CD14-positive monocyte (primary cell): Measurements from ENCODE around the gene STARD8. TPM values are rescaled to one million over a fixed set of nuclear protein-coding genes. Genes with fewer than 3 reads are reported as not detected.

Experiments used
- DNase-seq, 3 donors: peaks; one replicate each; pipeline ENCODE4 v3.0.0-alpha.2; 2011 to 2022
- H2AFZ ChIP-seq: 2 replicates; pipeline ENCODE4 v1.6.0; 2012; ENCODE audit warnings: mild to moderate bottlenecking, low read depth, low read length, inconsistent platforms; ENCODE audit not compliant: insufficient read depth, poor library complexity, severe bottlenecking
- H3K27ac ChIP-seq, 2 donors: 1 replicate in 1 of 2; 2 replicates in 1 of 2; pipeline ENCODE4 v1.5.1; 2012 to 2013; ENCODE audit warnings: low read length in 2 of 2, control low read depth in 1 of 2, inconsistent platforms in 1 of 2, low read depth in 1 of 2, mild to moderate bottlenecking in 1 of 2
- H3K27me3 ChIP-seq, 2 donors: one replicate each; pipeline versions ENCODE4 v1.6.0 to v1.6.1; 2011 to 2013; ENCODE audit warnings: low read length in 2 of 2; ENCODE audit not compliant: control insufficient read depth in 2 of 2, insufficient read depth in 2 of 2
- H3K36me3 ChIP-seq, 2 donors: replicated peaks in 1 of 2; 1 replicate in 1 of 2; 2 replicates in 1 of 2; pipeline versions ENCODE4 v1.5.1 to v1.6.1; 2012 to 2013; ENCODE audit warnings: low read length in 2 of 2, control low read depth in 1 of 2, inconsistent platforms in 1 of 2, mild to moderate bottlenecking in 1 of 2; ENCODE audit not compliant: insufficient read depth in 2 of 2, control insufficient read depth in 1 of 2
- H3K4me1 ChIP-seq, 2 donors: 1 replicate in 1 of 2; 2 replicates in 1 of 2; pipeline versions ENCODE4 v1.5.1 to v1.6.1; 2012 to 2013; ENCODE audit warnings: low read length in 2 of 2, control low read depth in 1 of 2, inconsistent platforms in 1 of 2, mild to moderate bottlenecking in 1 of 2, moderate library complexity in 1 of 2; ENCODE audit not compliant: insufficient read depth in 2 of 2, control insufficient read depth in 1 of 2
- H3K4me2 ChIP-seq: replicated peaks from 2 replicates; pipeline ENCODE3; 2012; ENCODE audit warnings: low read length, moderate library complexity, mild to moderate bottlenecking; ENCODE audit not compliant: poor library complexity, severe bottlenecking; ENCODE audit errors: extremely low read depth
- H3K4me3 ChIP-seq, 3 experiments: fragments of 200-600 bp in 1 of 3; sonication (generic) in 1 of 3; replicated peaks in 1 of 3; 1 replicate in 2 of 3; 2 replicates in 1 of 3; pipeline ENCODE4 v1.5.1; 2011 to 2013; ENCODE audit warnings: low read length in 3 of 3, mild to moderate bottlenecking in 3 of 3, control low read depth in 2 of 3, low read depth in 2 of 3, inconsistent platforms in 1 of 3, moderate library complexity in 1 of 3
- H3K79me2 ChIP-seq: 2 replicates; pipeline ENCODE4 v1.6.0; 2012; ENCODE audit warnings: mild to moderate bottlenecking, control low read depth, inconsistent platforms, low read length, moderate library complexity; ENCODE audit not compliant: insufficient read depth
- H3K9ac ChIP-seq: 2 replicates; pipeline ENCODE4 v1.6.0; 2017; ENCODE audit warnings: low read length, mild to moderate bottlenecking; ENCODE audit not compliant: insufficient read depth, poor library complexity, severe bottlenecking
- H3K9me3 ChIP-seq, 2 donors: replicated peaks in 1 of 2; 1 replicate in 1 of 2; 2 replicates in 1 of 2; pipeline versions ENCODE4 v1.5.1 to v1.6.1; 2012 to 2013; ENCODE audit warnings: low read length in 2 of 2, control low read depth in 1 of 2; ENCODE audit not compliant: control insufficient read depth in 1 of 2, insufficient read depth in 1 of 2
- H4K20me1 ChIP-seq: 2 replicates; pipeline ENCODE4 v1.6.0; 2012; ENCODE audit warnings: mild to moderate bottlenecking, low read length, control low read depth, moderate library complexity; ENCODE audit not compliant: insufficient read depth
- H3K27ac Mint-ChIP-seq, 7 donors: one replicate each; pipeline ENCODE4 v1.8.0; 2020; ENCODE audit warnings: mild to moderate bottlenecking in 7 of 7, mixed read lengths in 7 of 7, moderate library complexity in 6 of 7, inconsistent platforms in 2 of 7
- H3K27me3 Mint-ChIP-seq, 3 donors: one replicate each; pipeline ENCODE4 v1.8.0; 2021 to 2022; ENCODE audit warnings: low read depth in 3 of 3, mild to moderate bottlenecking in 3 of 3, mixed read lengths in 3 of 3, moderate library complexity in 3 of 3, inconsistent platforms in 1 of 3
- H3K36me3 Mint-ChIP-seq, 2 donors: one replicate each; pipeline ENCODE4 v1.8.0; 2020; ENCODE audit warnings: mixed read lengths in 2 of 2, inconsistent platforms in 1 of 2, mild to moderate bottlenecking in 1 of 2
- H3K4me1 Mint-ChIP-seq: one replicate; pipeline ENCODE4 v1.8.0; 2020; ENCODE audit warnings: mild to moderate bottlenecking, mixed read lengths
- H3K4me3 Mint-ChIP-seq, 2 donors: one replicate each; pipeline ENCODE4 v1.8.0; 2020; ENCODE audit warnings: mild to moderate bottlenecking in 2 of 2, mixed read lengths in 2 of 2, moderate library complexity in 1 of 2
- H3K9me3 Mint-ChIP-seq, 7 donors: one replicate each; pipeline ENCODE4 v1.8.0; 2020 to 2022; ENCODE audit warnings: mixed read lengths in 7 of 7, mild to moderate bottlenecking in 6 of 7, moderate library complexity in 6 of 7, inconsistent platforms in 2 of 7
- WGBS: methylation state at CpG from one replicate; pipeline ENCODE4 v1.1.5; 2013; ENCODE audit warnings: missing lambda C conversion rate; ENCODE audit not compliant: insufficient coverage; 5-methylcytosine and 5-hydroxymethylcytosine counted together
- intact Hi-C, 2 donors: fragments of 100-400 bp; cut with micrococcal nuclease; formaldehyde crosslinking; loops; one replicate each; pipeline versions ENCODE4 v1.15.0 to v1.15.1; 2023
- polyA plus RNA-seq, 3 donors: library from polyadenylated mRNA; depleted of rRNA in 1 of 3; unstranded in 2 of 3; stranded (reverse) in 1 of 3; fragments of 300-500 nt in 2 of 3; fragments of >200 nt in 1 of 3; fragmentation: Illumina TruSeq in 2 of 3; gene quantifications; 1 replicate in 2 of 3; 2 replicates in 1 of 3; pipeline ENCODE4 v1.2.3, GENCODE V29; 2012 to 2021
- TF ChIP-seq, protein P1 (sequence below): fragments of 200-600 bp; IDR thresholded peaks from one replicate; pipeline ENCODE4 v1.8.0; 2022; ENCODE audit warnings: antibody characterized with exemption, mild to moderate bottlenecking

The STARD8 gene
- polyA plus RNA-seq, 3 donors: 1.2 to 4.1 (median 1.7) TPM

GRCh38 chrX:68717196-68717595 is 69.7 kb downstream of the STARD8 start:
- Histone ChIP-seq H3K27ac (no peak overlapping the region), H3K36me3 (peaks cover 88 to 93% of the 10 kb centered on the region in 2 donors), H2AFZ (no peak overlapping the region), H4K20me1 (peaks cover 9% of the 10 kb centered on the region), H3K9me3 (no peaks in the 10 kb centered on the region), H3K27me3 (no peaks in the 10 kb centered on the region), H3K79me2 (no peaks in the 10 kb centered on the region), H3K4me3 (no peak overlapping the region), H3K4me1 (no peaks in the 10 kb centered on the region), H3K9ac (no peak overlapping the region), H3K4me2 (no peak overlapping the region)
- DNase-seq: no peak
- TF ChIP-seq, protein P1, sequence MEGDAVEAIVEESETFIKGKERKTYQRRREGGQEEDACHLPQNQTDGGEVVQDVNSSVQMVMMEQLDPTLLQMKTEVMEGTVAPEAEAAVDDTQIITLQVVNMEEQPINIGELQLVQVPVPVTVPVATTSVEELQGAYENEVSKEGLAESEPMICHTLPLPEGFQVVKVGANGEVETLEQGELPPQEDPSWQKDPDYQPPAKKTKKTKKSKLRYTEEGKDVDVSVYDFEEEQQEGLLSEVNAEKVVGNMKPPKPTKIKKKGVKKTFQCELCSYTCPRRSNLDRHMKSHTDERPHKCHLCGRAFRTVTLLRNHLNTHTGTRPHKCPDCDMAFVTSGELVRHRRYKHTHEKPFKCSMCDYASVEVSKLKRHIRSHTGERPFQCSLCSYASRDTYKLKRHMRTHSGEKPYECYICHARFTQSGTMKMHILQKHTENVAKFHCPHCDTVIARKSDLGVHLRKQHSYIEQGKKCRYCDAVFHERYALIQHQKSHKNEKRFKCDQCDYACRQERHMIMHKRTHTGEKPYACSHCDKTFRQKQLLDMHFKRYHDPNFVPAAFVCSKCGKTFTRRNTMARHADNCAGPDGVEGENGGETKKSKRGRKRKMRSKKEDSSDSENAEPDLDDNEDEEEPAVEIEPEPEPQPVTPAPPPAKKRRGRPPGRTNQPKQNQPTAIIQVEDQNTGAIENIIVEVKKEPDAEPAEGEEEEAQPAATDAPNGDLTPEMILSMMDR: no peak
- intact Hi-C loops: no loop called here
- H3K4me3 Mint-ChIP-seq: no peak overlapping the region
- no peaks in the 10 kb centered on the region for H3K4me1 Mint-ChIP-seq
- peaks cover 72 to 75% of the 10 kb centered on the region in 2 donors for H3K36me3 Mint-ChIP-seq
- peak overlapping the region in 3 of 7 donors; percentile 28 to 70 (median 35) for H3K27ac Mint-ChIP-seq
- H3K27me3 Mint-ChIP-seq: peaks cover 0 to 6% (median 1%) of the 10 kb centered on the region in 3 donors
- H3K9me3 Mint-ChIP-seq: no peaks in the 10 kb centered on the region
- 94% methylated on average over 13 of the region's 13 CpGs for WGBS

GRCh38 chrX:68717663-68718442 is 70.4 kb downstream of the STARD8 start:
- no peak for DNase-seq
- peaks cover 74 to 79% of the 10 kb centered on the region in 2 donors for H3K36me3 Mint-ChIP-seq
- no peaks in the 10 kb centered on the region for H3K9me3 Mint-ChIP-seq
- TF ChIP-seq, protein P1: no peak
- Histone ChIP-seq H4K20me1 (peaks cover 3% of the 10 kb centered on the region), H3K27ac (no peak overlapping the region), H3K4me1 (no peaks in the 10 kb centered on the region), H2AFZ (no peak overlapping the region), H3K9ac (no peak overlapping the region), H3K4me3 (no peak overlapping the region), H3K4me2 (no peak overlapping the region), H3K27me3 (no peaks in the 10 kb centered on the region), H3K36me3 (peaks cover 92 to 98% of the 10 kb centered on the region in 2 donors), H3K79me2 (no peaks in the 10 kb centered on the region), H3K9me3 (no peaks in the 10 kb centered on the region)
- no peak overlapping the region for H3K27ac Mint-ChIP-seq
- WGBS: 97% methylated on average over 17 of the region's 24 CpGs
- intact Hi-C loops: no loop called here
- no peak overlapping the region for H3K4me3 Mint-ChIP-seq
- peaks cover 0 to 9% (median 1%) of the 10 kb centered on the region in 3 donors for H3K27me3 Mint-ChIP-seq
- no peaks in the 10 kb centered on the region for H3K4me1 Mint-ChIP-seq
